ENCODE measurements around the gene SPC25. TPM values are rescaled to one million over a fixed set of nuclear protein-coding genes. Genes with fewer than 3 reads are reported as not detected.
A peak's percentile ranks its signal among the peaks of the same experiment; 100 is the strongest.

SPC25 gene
- total and polyA plus RNA-seq, 8 donors: 1.4 to 29.0 (median 13.1) TPM

DNA sequence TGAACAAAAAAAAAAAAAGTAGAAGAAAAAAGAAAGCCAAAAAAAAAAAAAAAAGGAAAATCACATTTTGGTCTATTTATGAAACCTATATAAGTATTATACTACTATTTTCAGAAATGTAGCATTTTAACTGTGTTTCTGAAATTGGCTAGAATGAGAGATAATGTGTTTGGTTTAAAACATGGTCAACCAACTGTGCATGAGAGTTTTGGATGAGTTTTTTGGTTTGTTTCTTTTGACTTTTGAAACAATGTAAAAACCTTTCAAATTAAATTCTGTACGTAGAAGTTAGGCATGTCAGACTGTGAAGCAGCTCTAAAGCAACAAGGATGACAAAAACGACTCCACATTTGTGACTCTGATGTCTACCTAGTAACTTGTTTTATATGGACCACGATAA, 34.6 kb downstream of the SPC25 start:
- ATAC-seq (no peak), DNase-seq (no peak)
- H3K4me3 ChIP-seq: no peak overlapping the region
- TF ChIP-seq, protein P1, sequence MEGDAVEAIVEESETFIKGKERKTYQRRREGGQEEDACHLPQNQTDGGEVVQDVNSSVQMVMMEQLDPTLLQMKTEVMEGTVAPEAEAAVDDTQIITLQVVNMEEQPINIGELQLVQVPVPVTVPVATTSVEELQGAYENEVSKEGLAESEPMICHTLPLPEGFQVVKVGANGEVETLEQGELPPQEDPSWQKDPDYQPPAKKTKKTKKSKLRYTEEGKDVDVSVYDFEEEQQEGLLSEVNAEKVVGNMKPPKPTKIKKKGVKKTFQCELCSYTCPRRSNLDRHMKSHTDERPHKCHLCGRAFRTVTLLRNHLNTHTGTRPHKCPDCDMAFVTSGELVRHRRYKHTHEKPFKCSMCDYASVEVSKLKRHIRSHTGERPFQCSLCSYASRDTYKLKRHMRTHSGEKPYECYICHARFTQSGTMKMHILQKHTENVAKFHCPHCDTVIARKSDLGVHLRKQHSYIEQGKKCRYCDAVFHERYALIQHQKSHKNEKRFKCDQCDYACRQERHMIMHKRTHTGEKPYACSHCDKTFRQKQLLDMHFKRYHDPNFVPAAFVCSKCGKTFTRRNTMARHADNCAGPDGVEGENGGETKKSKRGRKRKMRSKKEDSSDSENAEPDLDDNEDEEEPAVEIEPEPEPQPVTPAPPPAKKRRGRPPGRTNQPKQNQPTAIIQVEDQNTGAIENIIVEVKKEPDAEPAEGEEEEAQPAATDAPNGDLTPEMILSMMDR (IDR thresholded peaks at IDR 0.05): no peak
- intact Hi-C loops (cut with DNase I): no loop called here
- H3K36me3 ChIP-seq: peaks cover 0 to 25% of the 10 kb centered on the region in 2 donors
- H3K27me3 ChIP-seq: no peaks in the 10 kb centered on the region
- no peaks in the 10 kb centered on the region for H3K9me3 ChIP-seq
- peaks cover 0 to 4% of the 10 kb centered on the region in 2 donors for H3K4me1 ChIP-seq
- H3K27ac ChIP-seq: peak overlapping the region in 1 of 2 donors; percentile 51

- no peaks in the 10 kb centered on the region for H3K9me3 ChIP-seq
- no peak for DNase-seq
- peaks cover 0 to 22% of the 10 kb centered on the region in 2 donors for H3K36me3 ChIP-seq
- ATAC-seq: no peak
- no peaks in the 10 kb centered on the region for H3K27me3 ChIP-seq
- no peak overlapping the region for H3K4me3 ChIP-seq
- no peak overlapping the region for H3K27ac ChIP-seq
- intact Hi-C loops (cut with DNase I): no loop called here
- TF ChIP-seq, protein P1 (IDR thresholded peaks at IDR 0.05): no peak
- peaks cover 0 to 4% of the 10 kb centered on the region in 2 donors for H3K4me1 ChIP-seq
Measured at GRCh38 chr2:168854651-168855050, 35.6 kb downstream of the SPC25 start.

GRCh38 chr2:168853471-168853870, 36.8 kb downstream of the SPC25 start:
- Histone ChIP-seq H3K4me1 (peaks cover 0 to 4% of the 10 kb centered on the region in 2 donors), H3K27ac (no peak overlapping the region), H3K36me3 (peaks cover 0 to 19% of the 10 kb centered on the region in 2 donors), H3K9me3 (no peaks in the 10 kb centered on the region), H3K4me3 (no peak overlapping the region), H3K27me3 (no peaks in the 10 kb centered on the region)
- intact Hi-C loops (cut with DNase I): no loop called here
- DNase-seq (no peak), ATAC-seq (no peak)
- TF ChIP-seq, protein P1 (IDR thresholded peaks at IDR 0.05): no peak

- H3K4me1 ChIP-seq: peaks cover 0 to 4% of the 10 kb centered on the region in 2 donors
- H3K4me3 ChIP-seq: no peak overlapping the region
- no peaks in the 10 kb centered on the region for H3K27me3 ChIP-seq
- H3K36me3 ChIP-seq: peaks cover 0 to 11% of the 10 kb centered on the region in 2 donors
- intact Hi-C loops (cut with DNase I): no loop called here
- no peak overlapping the region for H3K27ac ChIP-seq
- no peak for ATAC-seq
- no peak for DNase-seq
- TF ChIP-seq, protein P1 (IDR thresholded peaks at IDR 0.05): no peak
- no peaks in the 10 kb centered on the region for H3K9me3 ChIP-seq
Measured at GRCh38 chr2:168852481-168852880, 37.7 kb downstream of the SPC25 start.

DNA sequence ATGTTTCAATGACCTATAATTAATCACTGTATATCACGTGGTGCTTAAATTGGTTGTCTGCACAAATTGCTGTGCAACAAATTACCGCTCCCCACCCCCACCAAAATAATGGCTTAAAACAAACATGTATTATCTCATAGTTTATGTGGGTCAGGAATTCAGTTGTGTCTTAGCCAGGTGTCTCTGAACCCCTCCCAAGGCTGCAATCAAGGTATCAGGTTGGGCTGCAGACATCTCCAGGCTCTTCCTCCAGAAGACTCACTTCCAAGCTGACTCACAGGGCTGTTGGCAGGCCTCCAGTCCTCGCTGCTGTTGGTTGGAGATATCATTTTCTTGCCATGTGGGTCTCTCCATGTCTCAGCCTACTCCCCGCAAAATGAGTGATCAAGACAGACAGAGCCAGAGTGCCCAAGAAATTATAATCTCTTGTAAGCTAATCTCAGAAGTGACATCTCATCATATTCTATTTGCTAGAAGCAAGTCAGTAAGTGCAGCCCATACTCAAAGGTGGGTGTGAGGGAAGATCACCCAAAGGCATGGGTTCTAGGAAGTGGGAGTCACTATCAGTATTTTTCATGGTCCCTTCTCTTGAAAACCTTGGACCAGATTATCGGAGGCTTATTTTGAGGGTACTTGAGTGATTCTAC, 38.4 kb downstream of the SPC25 start:
- TF ChIP-seq, protein P1 (IDR thresholded peaks at IDR 0.05): no peak
- ATAC-seq: no peak

More for the DNA sequence above, 38.4 kb downstream of the SPC25 start:
- H3K36me3 ChIP-seq: peaks cover 0 to 9% of the 10 kb centered on the region in 2 donors
- DNase-seq: no peak
- H3K27ac ChIP-seq: no peak overlapping the region
- H3K27me3 ChIP-seq: no peaks in the 10 kb centered on the region
- no peak overlapping the region for H3K4me3 ChIP-seq
- H3K9me3 ChIP-seq: no peaks in the 10 kb centered on the region
- peaks cover 0 to under 1% of the 10 kb centered on the region in 2 donors for H3K4me1 ChIP-seq
- intact Hi-C loops (cut with DNase I): no loop called here
